Subcutaneous adipose tissue (tissue), 4 donors: ENCODE data around the gene TSPAN11. TPM values are rescaled to one million over a fixed set of nuclear protein-coding genes. Genes with fewer than 3 reads are reported as not detected.

ENCODE experiments used
- total RNA-seq, 4 donors: library from RNA; depleted of rRNA; stranded (reverse); fragments of >200 nt; gene quantifications; one replicate each; pipeline ENCODE4 v1.1.0, GENCODE V29; 2016
- TF ChIP-seq, protein P1 (sequence below): fragments of 450-650 bp; IDR thresholded peaks from one replicate; pipeline ENCODE4 v1.5.1; 2016; ENCODE audit warnings: low read depth, mild to moderate bottlenecking, control low read depth, antibody characterized with exemption, moderate library complexity

Gene TSPAN11
- total RNA-seq, 4 donors from 2014 or later, result 0.19 to 1.4 (median 0.22) TPM; not detected in 1

DNA sequence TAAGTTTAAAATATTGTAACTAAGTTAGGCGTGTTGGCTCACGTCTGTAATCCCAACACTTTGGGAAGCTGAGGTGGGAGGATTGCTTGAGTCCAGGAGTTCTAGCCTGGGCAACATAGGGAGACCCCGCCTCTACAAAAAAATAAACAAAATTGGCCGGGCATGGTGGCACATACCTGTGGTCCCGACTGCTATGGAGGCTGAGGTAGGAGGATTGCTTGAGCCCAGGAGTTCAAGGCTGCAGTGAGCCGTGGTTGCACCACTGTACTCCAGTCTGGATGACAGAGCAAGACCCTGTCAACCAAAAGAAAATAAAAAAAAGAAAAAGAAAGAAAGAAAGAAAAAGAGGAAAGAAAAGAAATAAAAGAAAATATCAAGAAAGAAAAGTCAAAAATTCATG is 72.5 kb downstream of the TSPAN11 start:
- TF ChIP-seq, protein P1, sequence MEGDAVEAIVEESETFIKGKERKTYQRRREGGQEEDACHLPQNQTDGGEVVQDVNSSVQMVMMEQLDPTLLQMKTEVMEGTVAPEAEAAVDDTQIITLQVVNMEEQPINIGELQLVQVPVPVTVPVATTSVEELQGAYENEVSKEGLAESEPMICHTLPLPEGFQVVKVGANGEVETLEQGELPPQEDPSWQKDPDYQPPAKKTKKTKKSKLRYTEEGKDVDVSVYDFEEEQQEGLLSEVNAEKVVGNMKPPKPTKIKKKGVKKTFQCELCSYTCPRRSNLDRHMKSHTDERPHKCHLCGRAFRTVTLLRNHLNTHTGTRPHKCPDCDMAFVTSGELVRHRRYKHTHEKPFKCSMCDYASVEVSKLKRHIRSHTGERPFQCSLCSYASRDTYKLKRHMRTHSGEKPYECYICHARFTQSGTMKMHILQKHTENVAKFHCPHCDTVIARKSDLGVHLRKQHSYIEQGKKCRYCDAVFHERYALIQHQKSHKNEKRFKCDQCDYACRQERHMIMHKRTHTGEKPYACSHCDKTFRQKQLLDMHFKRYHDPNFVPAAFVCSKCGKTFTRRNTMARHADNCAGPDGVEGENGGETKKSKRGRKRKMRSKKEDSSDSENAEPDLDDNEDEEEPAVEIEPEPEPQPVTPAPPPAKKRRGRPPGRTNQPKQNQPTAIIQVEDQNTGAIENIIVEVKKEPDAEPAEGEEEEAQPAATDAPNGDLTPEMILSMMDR, result no peak

DNA sequence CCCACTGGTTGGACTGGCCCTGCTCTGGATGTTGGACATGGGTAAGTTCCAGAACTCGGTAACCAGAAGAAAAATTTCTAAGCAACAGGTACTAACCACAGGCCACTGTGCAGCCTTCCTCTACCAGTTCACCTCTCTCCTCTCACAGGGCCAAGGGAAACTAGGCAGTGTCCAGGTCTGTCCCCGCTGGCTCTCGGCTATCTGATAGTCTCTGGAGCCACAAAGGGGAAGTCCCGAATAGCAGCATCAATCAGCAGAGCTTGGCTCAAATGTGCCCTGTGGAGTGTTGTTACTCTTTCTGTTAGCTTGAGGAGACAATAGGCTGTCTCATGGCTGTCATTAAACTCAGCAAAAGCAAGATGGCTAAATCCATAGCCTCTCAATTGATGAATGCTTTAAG is 73.2 kb downstream of the TSPAN11 start:
- TF ChIP-seq, protein P1, result no peak

DNA sequence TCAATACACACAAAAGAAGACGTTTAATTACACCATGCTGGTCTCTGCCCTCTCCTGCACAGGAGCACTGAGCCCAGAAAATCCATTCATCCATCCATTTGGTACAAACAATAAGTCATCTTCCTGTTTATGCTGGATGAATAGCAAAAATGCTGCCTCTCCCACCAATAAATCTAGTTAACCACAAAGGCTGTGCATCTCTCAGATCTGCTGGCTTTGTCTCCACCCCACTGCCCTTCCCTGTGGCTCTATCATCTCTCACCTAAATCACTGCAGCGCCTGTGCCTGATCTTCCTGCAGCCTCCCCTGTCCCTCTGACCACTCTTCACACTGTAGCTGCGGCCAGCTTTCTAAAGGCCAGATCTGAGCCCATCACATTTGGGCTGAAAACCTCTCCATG is 74.2 kb downstream of the TSPAN11 start:
- TF ChIP-seq, protein P1, result no peak

DNA sequence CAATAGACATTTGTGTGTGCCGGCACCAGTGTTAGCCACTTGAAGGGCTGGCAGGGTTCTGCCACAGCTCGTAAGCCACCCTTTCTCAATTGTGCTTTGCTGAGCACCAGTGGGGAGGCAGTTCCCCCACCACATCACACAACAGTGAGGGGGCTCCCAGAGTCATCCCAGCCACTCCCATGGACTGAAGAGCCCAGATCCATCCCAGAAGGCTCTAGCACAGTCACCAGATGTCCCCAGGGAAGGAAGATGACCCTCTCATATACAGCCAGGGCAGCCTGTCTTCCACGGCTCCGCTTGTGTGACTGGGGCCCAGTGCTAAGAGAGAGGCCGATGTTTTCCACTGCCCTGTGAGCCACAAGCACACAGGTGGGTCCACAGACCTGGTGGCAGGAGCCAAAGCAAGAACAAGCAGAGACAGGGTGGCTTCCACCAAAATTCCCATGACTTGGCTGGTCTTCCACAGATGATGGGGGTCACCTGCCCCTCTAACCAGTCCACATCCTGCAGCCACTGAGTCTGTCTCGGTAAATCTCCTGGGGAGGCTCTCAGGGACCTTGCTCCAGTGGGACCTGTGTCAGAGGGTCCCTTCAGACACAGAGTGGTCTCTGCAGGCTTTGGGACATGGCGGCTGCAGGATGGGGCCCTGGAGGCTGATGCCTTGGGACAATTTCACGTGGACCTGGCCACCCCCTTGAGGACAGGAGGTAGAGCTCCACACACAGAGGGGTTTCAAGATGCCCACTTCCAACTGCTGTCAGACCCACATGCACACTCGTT is 75.2 kb downstream of the TSPAN11 start:
- TF ChIP-seq, protein P1, result no peak

DNA sequence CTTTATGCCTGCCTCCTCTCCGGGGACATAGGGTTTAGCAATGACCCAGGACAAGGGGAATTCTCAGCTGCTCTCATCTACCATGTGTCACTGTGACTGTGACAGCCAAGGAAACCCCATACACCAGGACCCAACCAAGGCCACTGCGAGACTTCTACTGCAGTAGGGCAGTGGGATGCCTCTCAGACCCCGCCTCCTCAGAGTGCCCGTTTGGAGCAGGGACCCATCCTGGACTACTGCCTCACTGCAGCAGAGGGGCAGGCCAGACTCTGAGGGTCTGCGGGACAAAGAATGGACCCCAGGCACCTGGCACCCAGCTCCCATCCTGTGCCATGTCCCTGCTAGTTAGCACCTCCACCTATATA is 75.8 kb downstream of the TSPAN11 start:
- TF ChIP-seq, protein P1, result no peak

DNA sequence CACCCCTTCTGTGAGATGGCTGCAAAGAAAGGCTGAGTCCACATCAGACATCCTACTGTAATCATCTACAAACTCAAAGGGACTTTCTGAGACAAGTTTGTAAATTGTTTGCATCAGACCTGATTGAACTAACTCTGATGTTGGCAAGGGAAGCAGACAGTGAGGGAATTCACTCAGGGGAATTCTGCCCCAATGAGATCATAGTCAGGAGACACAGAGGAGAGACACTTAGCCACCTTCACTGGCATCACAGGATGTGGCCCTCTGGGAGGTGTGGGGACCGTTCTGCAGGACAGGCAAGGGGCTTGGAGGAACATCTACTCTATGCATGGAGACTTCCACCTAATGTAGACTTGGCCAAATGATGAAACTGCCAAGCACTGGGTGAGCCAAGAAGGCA is 76.5 kb downstream of the TSPAN11 start:
- TF ChIP-seq, protein P1, result no peak

DNA sequence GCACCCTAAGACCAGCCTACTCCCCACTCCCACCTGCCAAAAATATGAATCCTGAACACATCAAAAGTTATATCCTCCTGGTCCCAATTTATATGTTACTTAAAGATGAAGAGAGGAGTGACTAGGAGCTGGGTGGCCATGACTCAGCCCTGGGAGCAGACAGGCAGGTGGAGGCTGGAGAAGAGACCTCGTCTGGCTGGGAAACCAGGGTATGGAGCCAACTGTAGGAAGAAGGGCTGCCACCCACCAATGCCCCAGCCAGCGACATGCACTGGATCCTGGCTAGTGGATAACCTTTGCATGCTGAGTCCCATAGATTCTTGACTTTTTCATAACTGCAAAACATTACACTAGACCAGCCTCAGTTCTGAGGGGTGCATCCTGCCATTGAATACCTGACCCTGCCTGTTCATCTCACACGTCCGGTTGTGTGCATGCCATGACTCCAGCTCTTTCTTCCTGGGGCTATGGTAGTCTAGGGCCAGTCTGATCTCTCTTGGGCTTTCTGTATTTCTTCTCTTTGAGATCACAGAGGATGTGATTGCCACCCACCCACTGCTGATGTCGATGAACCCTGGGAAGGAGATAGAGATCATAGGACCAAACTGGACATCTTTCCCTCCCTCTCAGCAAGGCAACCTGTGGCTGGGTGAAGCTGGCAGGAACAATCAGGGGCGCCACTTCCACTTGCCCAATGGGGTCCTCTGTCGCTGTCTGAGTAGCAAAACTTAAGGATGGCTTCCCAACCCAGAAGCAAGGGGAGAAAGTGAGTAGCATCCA is 77.5 kb downstream of the TSPAN11 start:
- TF ChIP-seq, protein P1, result no peak
